Measurements from ENCODE around the gene TBXA2R.
"Not testable (repeated sequence)": the region's sequence is repeated elsewhere in the genome, so short reads cannot be mapped to it uniquely, and the experiment has no call there.

Gene TBXA2R

GRCh38 chr19:3606690-3607289 lies at the start of gene TBXA2R:
Gene TBXA2R, minus strand, starts transcription at chr19:3606875. Its CDS starts 6,241 bp downstream, at chr19:3600634.
- peak; percentile 50 to 77 (median 56) for DNase-seq

- DNase-seq = no peak
These were observed 49.5 kb upstream of the TBXA2R start for GRCh38 chr19:3656073-3656746.

GRCh38 chr19:3655402-3656072 lies 48.9 kb upstream of the TBXA2R start:
- peak; percentile 41 to 46 (median 46) for DNase-seq

GRCh38 chr19:3653865-3654513 lies 47.3 kb upstream of the TBXA2R start:
- peak in 1 of 3 donors; percentile 32 for DNase-seq

GRCh38 chr19:3653081-3653795 lies 46.6 kb upstream of the TBXA2R start:
- DNase-seq = no peak

GRCh38 chr19:3652422-3652821 lies 45.7 kb upstream of the TBXA2R start:
- no peak for DNase-seq

GRCh38 chr19:3651684-3652083 lies 45.0 kb upstream of the TBXA2R start:
- no peak for DNase-seq

- DNase-seq = no peak
These were observed 43.2 kb upstream of the TBXA2R start for GRCh38 chr19:3649888-3650287.

- DNase-seq = no peak
These were observed 41.6 kb upstream of the TBXA2R start for GRCh38 chr19:3648037-3648905.

GRCh38 chr19:3647102-3647501 lies 40.4 kb upstream of the TBXA2R start:
- DNase-seq = not testable (repeated sequence)

GRCh38 chr19:3646336-3647092 lies 39.8 kb upstream of the TBXA2R start:
- no peak for DNase-seq

GRCh38 chr19:3645726-3646125 lies 39.1 kb upstream of the TBXA2R start:
- DNase-seq = no peak

- DNase-seq = no peak
These were observed 38.4 kb upstream of the TBXA2R start for GRCh38 chr19:3645067-3645396.

- no peak for DNase-seq
These were observed 37.8 kb upstream of the TBXA2R start for GRCh38 chr19:3644351-3645066.

GRCh38 chr19:3643674-3644313 lies 37.1 kb upstream of the TBXA2R start:
- DNase-seq = no peak

GRCh38 chr19:3642987-3643673 lies 36.5 kb upstream of the TBXA2R start:
- no peak for DNase-seq

GRCh38 chr19:3642296-3642695 lies 35.6 kb upstream of the TBXA2R start:
- no peak for DNase-seq

- no peak for DNase-seq
These were observed 35.0 kb upstream of the TBXA2R start for GRCh38 chr19:3641515-3642269.

- no peak for DNase-seq
These were observed 32.8 kb upstream of the TBXA2R start for GRCh38 chr19:3639479-3639878.

All from suppressor macrophage treated with lipopolysaccharide for 1 hour (primary cell).